NB4 (cell line): Measurements from ENCODE around the gene RABGAP1.

Source experiments
- POLR2A ChIP-seq: IDR thresholded peaks from 2 replicates; pipeline ENCODE4 v1.6.1; 2011; ENCODE audit warnings: mild to moderate bottlenecking; ENCODE audit not compliant: insufficient read length; ENCODE audit errors: extremely low read depth
- TF ChIP-seq, protein P1 (sequence below): IDR thresholded peaks from one replicate; pipeline ENCODE4 v1.5.1; 2012; ENCODE audit warnings: low read depth, low read length

DNA sequence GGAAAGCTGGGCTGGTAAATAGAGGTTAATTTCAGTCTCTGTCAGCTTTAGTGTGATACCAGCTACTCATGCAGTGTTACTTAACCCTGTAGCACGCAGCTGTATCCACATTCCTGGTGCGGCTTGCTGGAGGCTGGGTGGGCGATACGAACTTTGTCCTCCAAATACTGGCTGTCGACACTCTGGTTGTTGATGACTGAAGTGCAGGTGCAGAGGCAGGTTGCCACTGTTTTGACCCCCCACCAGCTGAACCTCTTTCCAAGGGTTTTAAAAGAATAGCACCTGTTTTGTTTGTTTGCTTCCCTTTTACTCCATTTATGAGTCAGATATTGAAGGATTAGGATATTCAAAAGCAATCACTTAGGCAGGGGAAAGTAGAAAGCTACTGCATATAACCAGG, 4.4 kb upstream of the RABGAP1 start:
- TF ChIP-seq, protein P1, sequence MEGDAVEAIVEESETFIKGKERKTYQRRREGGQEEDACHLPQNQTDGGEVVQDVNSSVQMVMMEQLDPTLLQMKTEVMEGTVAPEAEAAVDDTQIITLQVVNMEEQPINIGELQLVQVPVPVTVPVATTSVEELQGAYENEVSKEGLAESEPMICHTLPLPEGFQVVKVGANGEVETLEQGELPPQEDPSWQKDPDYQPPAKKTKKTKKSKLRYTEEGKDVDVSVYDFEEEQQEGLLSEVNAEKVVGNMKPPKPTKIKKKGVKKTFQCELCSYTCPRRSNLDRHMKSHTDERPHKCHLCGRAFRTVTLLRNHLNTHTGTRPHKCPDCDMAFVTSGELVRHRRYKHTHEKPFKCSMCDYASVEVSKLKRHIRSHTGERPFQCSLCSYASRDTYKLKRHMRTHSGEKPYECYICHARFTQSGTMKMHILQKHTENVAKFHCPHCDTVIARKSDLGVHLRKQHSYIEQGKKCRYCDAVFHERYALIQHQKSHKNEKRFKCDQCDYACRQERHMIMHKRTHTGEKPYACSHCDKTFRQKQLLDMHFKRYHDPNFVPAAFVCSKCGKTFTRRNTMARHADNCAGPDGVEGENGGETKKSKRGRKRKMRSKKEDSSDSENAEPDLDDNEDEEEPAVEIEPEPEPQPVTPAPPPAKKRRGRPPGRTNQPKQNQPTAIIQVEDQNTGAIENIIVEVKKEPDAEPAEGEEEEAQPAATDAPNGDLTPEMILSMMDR: no peak
- no peak for TF ChIP-seq POLR2A
